ENCODE results near the gene ATRNL1. TPM values are rescaled to one million over a fixed set of nuclear protein-coding genes. Genes with fewer than 3 reads are reported as not detected.

ATRNL1 gene
- total and polyA plus RNA-seq, 2 experiments from 2014 or later = 4.8 to 29.7 TPM

DNA sequence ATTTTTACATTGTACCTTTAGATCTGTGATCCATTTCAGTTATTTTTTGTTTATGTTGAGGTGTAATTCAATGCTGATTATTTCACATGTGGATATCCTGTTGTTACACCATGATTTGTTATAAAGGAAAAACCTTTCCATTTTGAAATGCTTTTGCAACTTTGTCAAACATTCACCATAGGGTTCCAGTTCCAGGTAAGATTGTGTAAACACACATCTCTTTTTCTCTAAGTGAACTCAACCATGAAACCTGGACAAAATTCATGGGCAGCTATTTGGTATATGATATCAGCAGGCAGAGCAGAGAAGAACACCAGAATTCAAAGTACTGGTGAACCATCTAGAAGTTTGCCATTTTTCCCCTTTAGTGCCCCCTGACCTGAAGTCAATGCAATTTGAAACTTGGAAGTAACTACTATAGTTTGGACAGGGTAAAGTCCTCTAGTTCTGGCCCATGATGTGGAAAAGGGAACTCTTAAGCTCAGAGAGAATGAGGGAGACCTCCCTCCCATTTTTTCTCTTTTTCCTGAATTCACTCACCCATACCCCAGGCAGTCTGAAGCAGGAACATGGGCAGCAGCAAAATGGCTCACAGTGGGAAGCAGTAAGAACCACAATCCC is 446.1 kb downstream of the ATRNL1 start:
- TF ChIP-seq, protein P1, sequence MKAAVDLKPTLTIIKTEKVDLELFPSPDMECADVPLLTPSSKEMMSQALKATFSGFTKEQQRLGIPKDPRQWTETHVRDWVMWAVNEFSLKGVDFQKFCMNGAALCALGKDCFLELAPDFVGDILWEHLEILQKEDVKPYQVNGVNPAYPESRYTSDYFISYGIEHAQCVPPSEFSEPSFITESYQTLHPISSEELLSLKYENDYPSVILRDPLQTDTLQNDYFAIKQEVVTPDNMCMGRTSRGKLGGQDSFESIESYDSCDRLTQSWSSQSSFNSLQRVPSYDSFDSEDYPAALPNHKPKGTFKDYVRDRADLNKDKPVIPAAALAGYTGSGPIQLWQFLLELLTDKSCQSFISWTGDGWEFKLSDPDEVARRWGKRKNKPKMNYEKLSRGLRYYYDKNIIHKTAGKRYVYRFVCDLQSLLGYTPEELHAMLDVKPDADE (IDR thresholded peaks at IDR 0.05) = no peak
- TF ChIP-seq EZH2 (IDR thresholded peaks at IDR 0.05; ENCODE audit: low read depth, unreplicated experiment) (no peak), ZNF114 (CRISPR knock-in tag; IDR thresholded peaks at IDR 0.05) (no peak), NANOG (IDR thresholded peaks at IDR 0.05; ENCODE audit: borderline replicate concordance) (no peak), STAT1 (IDR thresholded peaks at IDR 0.05; ENCODE audit: unreplicated experiment) (no peak), JUNB (IDR thresholded peaks at IDR 0.05; ENCODE audit: unreplicated experiment) (no peak), ZNF331 (CRISPR knock-in tag; IDR thresholded peaks at IDR 0.05; ENCODE audit: low read depth) (no peak), CREB1 (CRISPR knock-in tag; IDR thresholded peaks at IDR 0.05; ENCODE audit: low read depth) (no peak), POLR2AphosphoS5 (IDR thresholded peaks at IDR 0.05; ENCODE audit: low read depth) (no peak), EZH2phosphoT487 (IDR thresholded peaks at IDR 0.05; ENCODE audit: unreplicated experiment) (no peak)
- TF ChIP-seq, protein P2, sequence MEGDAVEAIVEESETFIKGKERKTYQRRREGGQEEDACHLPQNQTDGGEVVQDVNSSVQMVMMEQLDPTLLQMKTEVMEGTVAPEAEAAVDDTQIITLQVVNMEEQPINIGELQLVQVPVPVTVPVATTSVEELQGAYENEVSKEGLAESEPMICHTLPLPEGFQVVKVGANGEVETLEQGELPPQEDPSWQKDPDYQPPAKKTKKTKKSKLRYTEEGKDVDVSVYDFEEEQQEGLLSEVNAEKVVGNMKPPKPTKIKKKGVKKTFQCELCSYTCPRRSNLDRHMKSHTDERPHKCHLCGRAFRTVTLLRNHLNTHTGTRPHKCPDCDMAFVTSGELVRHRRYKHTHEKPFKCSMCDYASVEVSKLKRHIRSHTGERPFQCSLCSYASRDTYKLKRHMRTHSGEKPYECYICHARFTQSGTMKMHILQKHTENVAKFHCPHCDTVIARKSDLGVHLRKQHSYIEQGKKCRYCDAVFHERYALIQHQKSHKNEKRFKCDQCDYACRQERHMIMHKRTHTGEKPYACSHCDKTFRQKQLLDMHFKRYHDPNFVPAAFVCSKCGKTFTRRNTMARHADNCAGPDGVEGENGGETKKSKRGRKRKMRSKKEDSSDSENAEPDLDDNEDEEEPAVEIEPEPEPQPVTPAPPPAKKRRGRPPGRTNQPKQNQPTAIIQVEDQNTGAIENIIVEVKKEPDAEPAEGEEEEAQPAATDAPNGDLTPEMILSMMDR (conservative IDR thresholded peaks at IDR 0.05; ENCODE audit: low read depth in 2 of 2) = no peak
- TF ChIP-seq, protein P3, sequence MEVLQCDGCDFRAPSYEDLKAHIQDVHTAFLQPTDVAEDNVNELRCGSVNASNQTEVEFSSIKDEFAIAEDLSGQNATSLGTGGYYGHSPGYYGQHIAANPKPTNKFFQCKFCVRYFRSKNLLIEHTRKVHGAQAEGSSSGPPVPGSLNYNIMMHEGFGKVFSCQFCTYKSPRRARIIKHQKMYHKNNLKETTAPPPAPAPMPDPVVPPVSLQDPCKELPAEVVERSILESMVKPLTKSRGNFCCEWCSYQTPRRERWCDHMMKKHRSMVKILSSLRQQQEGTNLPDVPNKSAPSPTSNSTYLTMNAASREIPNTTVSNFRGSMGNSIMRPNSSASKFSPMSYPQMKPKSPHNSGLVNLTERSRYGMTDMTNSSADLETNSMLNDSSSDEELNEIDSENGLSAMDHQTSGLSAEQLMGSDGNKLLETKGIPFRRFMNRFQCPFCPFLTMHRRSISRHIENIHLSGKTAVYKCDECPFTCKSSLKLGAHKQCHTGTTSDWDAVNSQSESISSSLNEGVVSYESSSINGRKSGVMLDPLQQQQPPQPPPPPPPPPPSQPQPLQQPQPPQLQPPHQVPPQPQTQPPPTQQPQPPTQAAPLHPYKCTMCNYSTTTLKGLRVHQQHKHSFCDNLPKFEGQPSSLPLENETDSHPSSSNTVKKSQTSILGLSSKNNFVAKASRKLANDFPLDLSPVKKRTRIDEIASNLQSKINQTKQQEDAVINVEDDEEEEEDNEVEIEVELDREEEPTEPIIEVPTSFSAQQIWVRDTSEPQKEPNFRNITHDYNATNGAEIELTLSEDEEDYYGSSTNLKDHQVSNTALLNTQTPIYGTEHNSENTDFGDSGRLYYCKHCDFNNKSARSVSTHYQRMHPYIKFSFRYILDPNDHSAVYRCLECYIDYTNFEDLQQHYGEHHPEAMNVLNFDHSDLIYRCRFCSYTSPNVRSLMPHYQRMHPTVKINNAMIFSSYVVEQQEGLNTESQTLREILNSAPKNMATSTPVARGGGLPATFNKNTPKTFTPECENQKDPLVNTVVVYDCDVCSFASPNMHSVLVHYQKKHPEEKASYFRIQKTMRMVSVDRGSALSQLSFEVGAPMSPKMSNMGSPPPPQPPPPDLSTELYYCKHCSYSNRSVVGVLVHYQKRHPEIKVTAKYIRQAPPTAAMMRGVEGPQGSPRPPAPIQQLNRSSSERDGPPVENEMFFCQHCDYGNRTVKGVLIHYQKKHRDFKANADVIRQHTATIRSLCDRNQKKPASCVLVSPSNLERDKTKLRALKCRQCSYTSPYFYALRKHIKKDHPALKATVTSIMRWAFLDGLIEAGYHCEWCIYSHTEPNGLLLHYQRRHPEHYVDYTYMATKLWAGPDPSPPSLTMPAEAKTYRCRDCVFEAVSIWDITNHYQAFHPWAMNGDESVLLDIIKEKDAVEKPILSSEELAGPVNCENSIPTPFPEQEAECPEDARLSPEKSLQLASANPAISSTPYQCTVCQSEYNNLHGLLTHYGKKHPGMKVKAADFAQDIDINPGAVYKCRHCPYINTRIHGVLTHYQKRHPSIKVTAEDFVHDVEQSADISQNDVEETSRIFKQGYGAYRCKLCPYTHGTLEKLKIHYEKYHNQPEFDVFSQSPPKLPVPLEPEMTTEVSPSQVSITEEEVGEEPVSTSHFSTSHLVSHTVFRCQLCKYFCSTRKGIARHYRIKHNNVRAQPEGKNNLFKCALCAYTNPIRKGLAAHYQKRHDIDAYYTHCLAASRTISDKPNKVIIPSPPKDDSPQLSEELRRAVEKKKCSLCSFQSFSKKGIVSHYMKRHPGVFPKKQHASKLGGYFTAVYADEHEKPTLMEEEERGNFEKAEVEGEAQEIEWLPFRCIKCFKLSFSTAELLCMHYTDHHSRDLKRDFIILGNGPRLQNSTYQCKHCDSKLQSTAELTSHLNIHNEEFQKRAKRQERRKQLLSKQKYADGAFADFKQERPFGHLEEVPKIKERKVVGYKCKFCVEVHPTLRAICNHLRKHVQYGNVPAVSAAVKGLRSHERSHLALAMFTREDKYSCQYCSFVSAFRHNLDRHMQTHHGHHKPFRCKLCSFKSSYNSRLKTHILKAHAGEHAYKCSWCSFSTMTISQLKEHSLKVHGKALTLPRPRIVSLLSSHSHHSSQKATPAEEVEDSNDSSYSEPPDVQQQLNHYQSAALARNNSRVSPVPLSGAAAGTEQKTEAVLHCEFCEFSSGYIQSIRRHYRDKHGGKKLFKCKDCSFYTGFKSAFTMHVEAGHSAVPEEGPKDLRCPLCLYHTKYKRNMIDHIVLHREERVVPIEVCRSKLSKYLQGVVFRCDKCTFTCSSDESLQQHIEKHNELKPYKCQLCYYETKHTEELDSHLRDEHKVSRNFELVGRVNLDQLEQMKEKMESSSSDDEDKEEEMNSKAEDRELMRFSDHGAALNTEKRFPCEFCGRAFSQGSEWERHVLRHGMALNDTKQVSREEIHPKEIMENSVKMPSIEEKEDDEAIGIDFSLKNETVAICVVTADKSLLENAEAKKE (CRISPR knock-in tag; IDR thresholded peaks at IDR 0.05) = no peak
- TF ChIP-seq, protein P4, sequence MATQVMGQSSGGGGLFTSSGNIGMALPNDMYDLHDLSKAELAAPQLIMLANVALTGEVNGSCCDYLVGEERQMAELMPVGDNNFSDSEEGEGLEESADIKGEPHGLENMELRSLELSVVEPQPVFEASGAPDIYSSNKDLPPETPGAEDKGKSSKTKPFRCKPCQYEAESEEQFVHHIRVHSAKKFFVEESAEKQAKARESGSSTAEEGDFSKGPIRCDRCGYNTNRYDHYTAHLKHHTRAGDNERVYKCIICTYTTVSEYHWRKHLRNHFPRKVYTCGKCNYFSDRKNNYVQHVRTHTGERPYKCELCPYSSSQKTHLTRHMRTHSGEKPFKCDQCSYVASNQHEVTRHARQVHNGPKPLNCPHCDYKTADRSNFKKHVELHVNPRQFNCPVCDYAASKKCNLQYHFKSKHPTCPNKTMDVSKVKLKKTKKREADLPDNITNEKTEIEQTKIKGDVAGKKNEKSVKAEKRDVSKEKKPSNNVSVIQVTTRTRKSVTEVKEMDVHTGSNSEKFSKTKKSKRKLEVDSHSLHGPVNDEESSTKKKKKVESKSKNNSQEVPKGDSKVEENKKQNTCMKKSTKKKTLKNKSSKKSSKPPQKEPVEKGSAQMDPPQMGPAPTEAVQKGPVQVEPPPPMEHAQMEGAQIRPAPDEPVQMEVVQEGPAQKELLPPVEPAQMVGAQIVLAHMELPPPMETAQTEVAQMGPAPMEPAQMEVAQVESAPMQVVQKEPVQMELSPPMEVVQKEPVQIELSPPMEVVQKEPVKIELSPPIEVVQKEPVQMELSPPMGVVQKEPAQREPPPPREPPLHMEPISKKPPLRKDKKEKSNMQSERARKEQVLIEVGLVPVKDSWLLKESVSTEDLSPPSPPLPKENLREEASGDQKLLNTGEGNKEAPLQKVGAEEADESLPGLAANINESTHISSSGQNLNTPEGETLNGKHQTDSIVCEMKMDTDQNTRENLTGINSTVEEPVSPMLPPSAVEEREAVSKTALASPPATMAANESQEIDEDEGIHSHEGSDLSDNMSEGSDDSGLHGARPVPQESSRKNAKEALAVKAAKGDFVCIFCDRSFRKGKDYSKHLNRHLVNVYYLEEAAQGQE (IDR thresholded peaks at IDR 0.05; ENCODE audit: unreplicated experiment) = no peak
- Histone ChIP-seq H4K20me1 (replicated peaks; ENCODE audit: insufficient read depth) (no peaks in the 10 kb centered on the region), H3K79me2 (replicated peaks; ENCODE audit: insufficient read depth) (no peaks in the 10 kb centered on the region), H3K36me3 (ENCODE audit: insufficient read depth) (no peaks in the 10 kb centered on the region), H3F3A (replicated peaks; ENCODE audit: low read depth) (no peaks in the 10 kb centered on the region), H3K4me3 (no peak overlapping the region), H3K4me1 (ENCODE audit: insufficient read depth) (no peaks in the 10 kb centered on the region), H3K27me3 (ENCODE audit: insufficient read depth) (no peaks in the 10 kb centered on the region), H2AFZ (no peak overlapping the region), H3K4me2 (no peak overlapping the region), H3K9me2 (ENCODE audit: insufficient read depth) (no peaks in the 10 kb centered on the region), H3K27ac (ENCODE audit: low read depth) (no peak overlapping the region)
- H3K4me1 Mint-ChIP-seq = 0 out of 3 replicates have a peak, but pooled peaks cover 2% of the 10 kb centered on the region
- DNase-seq (ENCODE audit: low spot score) (no peak), ATAC-seq (no peak)
- H3K9me3 Mint-ChIP-seq = peaks cover 31% of the 10 kb centered on the region
- no peak overlapping the region for H3K4me3 Mint-ChIP-seq
- H3K27me3 Mint-ChIP-seq (ENCODE audit: insufficient read depth, low read depth, poor library complexity) = no peaks in the 10 kb centered on the region
- H3K27ac Mint-ChIP-seq = no peak overlapping the region
- peaks cover 15% of the 10 kb centered on the region; the same call in 2 of the 3 replicates for H3K36me3 Mint-ChIP-seq (ENCODE audit: low read depth)

All from GM23338 (cell line).